Activated T-helper 1 cell treated with anti-CD3 and anti-CD28 coated beads, Interleukin-12 subunit alpha, Interleukin-12 subunit beta, Interleukin-2, Interleukin-4 antibody, amounts not matched to agents 30 ng/mL and 10 ng/mL and 1 ng/mL, durations not matched to agents 14 hours and 24 hours and 36 hours (primary cell): ENCODE results near the gene TUBB2A. TPM values are rescaled to one million over a fixed set of nuclear protein-coding genes. Genes with fewer than 3 reads are reported as not detected.
"Not testable (repeated sequence)": the region's sequence is repeated elsewhere in the genome, so short reads cannot be mapped to it uniquely, and the experiment has no call there.

Experiments
- DNase-seq: peaks from one replicate; pipeline ENCODE4 v3.0.0; 2021; ENCODE audit warnings: low spot score
- H3K27ac Mint-ChIP-seq: one replicate; pipeline ENCODE4 v1.8.0; 2021; ENCODE audit warnings: mild to moderate bottlenecking, mixed read lengths
- H3K27me3 Mint-ChIP-seq: one replicate; pipeline ENCODE4 v1.8.0; 2022; ENCODE audit warnings: mild to moderate bottlenecking, moderate library complexity, mixed read lengths; ENCODE audit not compliant: insufficient read depth
- H3K36me3 Mint-ChIP-seq: one replicate; pipeline ENCODE4 v1.8.0; 2021; ENCODE audit warnings: low read depth, mixed read lengths
- H3K4me1 Mint-ChIP-seq: one replicate; pipeline ENCODE4 v1.8.0; 2021; ENCODE audit warnings: low read depth, mixed read lengths
- H3K4me3 Mint-ChIP-seq: one replicate; pipeline ENCODE4 v1.8.0; 2021; ENCODE audit warnings: mild to moderate bottlenecking, moderate library complexity, mixed read lengths
- H3K9me3 Mint-ChIP-seq: one replicate; pipeline ENCODE4 v1.8.0; 2021; ENCODE audit warnings: mixed read lengths
- intact Hi-C: fragments of 100-400 bp; cut with micrococcal nuclease; formaldehyde crosslinking; loops from one replicate; pipeline ENCODE4 v1.15.1; 2024
- total RNA-seq: library from RNA; stranded (reverse); gene quantifications from 2 replicates; pipeline ENCODE4 v1.2.3, GENCODE V29; 2022

Gene TUBB2A
- total RNA-seq, 1 donor from 2014 or later: 5.6 TPM

DNA sequence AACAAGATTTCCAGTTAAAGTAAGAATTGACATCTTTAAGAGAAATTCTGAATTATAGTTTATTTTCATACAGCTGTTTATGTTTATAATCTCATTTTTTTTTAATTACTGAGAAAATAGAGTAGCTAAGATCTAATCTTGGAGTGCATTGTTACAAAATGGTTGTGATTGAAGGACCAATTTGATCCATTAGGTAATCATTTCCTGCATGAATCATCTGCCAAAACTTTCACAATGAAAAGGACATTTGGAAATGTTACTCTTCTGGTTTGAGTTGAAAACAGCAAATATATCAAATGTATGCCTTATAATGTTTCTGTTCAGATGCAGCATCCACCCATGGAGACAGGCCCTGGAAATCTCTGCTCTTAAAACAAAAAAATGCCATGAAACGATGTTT lies 19.0 kb downstream of the TUBB2A start:
- intact Hi-C loops: no loop called here
- Mint-ChIP-seq H3K27me3 (peaks cover 3% of the 10 kb centered on the region), H3K36me3 (peaks cover 2% of the 10 kb centered on the region)

DNA sequence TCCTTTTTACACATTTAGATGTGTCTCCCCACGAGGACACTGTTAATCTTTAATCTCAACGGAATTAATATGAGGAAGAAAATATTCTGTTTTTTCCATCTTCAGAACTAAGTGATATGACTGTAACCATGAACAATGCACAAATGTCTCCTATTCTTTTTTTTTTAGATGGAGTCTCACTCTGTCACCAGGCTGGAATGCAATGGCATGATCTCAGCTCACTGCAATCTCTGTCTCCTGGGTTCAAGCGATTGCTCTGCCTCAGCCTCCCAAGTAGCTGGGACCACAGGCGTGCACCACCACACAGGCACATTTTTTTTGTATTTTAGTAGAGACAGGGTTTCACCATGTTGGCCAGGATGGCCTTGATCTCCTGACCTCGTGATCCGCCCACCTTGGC lies 19.5 kb downstream of the TUBB2A start:
- H3K4me1 Mint-ChIP-seq, H3K4me3 Mint-ChIP-seq, H3K9me3 Mint-ChIP-seq, H3K27ac Mint-ChIP-seq, H3K36me3 Mint-ChIP-seq, intact Hi-C loops, DNase-seq, H3K27me3 Mint-ChIP-seq: not testable (repeated sequence)

More for the DNA sequence above, 19.0 kb downstream of the TUBB2A start:
- no peaks in the 10 kb centered on the region for H3K4me1 Mint-ChIP-seq
- H3K4me3 Mint-ChIP-seq: no peak overlapping the region
- H3K27ac Mint-ChIP-seq: no peak overlapping the region
- H3K9me3 Mint-ChIP-seq: no peaks in the 10 kb centered on the region
- DNase-seq: no peak

DNA sequence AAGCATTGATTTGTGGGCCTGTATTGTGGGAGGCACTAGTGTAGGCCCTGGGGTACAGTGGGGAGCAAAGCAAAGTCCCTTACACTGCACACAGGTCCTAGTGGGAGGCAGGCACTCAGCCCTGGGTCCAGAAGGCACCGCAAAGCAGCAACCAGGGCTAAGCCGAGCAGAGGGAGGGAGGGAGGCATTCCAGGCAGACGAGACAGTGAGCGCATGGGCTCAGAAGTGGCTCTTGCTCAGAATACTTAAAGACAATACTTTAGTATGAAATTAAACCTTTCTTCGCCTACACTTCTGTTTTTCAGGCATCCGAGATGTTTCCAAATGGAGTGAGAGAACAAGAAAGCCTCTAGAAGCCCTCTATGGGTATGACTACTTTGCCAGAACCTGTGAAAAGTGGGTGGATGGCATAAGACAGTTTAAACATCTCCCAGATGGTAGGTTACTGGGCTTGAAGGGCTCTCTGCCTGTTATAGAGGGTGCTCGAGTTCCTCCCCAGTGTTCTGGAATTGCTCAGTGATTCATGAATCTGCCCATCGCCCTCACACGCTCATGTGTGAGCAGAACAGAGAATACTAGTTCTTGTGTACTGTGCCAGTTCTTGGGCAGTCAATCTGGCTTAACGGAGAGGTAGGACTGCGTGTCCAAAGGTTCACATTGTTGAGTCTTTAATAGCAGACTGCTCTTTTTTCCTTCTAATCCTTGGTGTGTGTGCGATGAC lies 20.1 kb downstream of the TUBB2A start:
- Mint-ChIP-seq H3K4me1 (no peaks in the 10 kb centered on the region), H3K36me3 (peaks cover 2% of the 10 kb centered on the region), H3K27ac (no peak overlapping the region), H3K27me3 (peaks cover 3% of the 10 kb centered on the region), H3K9me3 (no peaks in the 10 kb centered on the region), H3K4me3 (no peak overlapping the region)
- intact Hi-C loops: no loop called here
- no peak for DNase-seq

DNA sequence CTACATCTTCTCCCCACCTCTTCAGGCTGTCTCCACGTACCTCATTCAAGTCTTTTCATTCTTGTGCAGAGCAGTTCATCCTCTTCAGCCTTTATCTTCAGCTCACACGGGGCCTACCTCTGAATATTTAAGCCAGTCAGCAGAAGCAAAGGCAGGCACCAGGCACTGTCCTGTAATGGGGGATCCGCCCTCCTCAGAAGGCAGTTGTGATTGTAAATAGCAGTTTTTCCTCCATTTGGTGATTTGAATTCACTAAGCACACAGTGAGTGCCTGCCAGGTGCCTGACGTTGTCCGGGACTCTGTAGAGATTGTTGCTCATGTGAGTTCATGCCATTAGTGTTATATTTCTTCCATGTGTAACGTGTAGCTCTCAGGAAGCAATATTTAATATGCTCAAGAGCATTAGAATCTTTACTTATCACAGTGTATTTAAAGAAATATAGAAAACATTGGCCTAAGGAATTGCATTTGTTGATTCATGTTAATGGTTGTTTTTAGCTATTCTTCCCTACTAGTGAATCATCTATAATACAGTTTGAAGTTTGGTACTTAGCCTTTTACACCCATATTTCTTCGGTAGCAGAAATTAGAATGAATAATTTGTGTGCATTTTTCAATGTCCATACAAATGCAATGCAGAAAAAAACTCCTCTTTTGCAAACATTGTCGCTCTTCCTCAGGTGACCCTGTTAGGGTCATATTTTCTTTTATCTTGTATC lies 20.9 kb downstream of the TUBB2A start:
- peaks cover 2% of the 10 kb centered on the region for H3K36me3 Mint-ChIP-seq
- no peaks in the 10 kb centered on the region for H3K4me1 Mint-ChIP-seq
- intact Hi-C loops: no loop called here
- H3K4me3 Mint-ChIP-seq: no peak overlapping the region
- no peak overlapping the region for H3K27ac Mint-ChIP-seq
- peaks cover 3% of the 10 kb centered on the region for H3K27me3 Mint-ChIP-seq
- no peaks in the 10 kb centered on the region for H3K9me3 Mint-ChIP-seq
- no peak for DNase-seq

DNA sequence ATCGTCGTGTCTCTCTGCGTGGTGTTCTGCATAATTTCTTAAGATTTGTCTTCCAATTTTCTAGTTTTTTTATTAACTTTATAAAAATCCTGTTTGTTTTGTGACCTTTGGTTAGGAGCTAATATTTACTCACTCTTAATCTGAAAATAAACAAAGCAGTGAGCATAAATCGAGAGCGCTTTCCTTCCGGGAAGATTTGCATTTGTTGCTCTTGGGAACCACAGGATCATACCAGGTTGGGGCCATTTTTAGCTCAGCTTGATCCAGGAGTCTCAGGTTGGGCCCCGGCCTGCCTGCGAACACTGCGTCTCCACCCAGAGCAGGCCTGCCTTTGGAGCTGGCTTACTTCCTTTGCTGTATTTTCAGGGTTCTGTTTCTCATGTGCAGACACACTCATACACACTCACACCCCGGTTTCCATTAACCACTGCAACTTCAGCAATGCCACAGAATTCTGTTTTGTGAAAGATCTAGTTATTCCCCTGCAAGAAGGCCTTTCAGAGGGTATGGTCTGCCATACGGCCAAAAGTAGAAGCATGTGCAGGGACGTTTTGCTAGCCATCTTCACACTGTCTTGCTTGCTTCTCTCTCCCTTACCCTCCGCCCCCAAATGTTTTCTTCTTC lies 21.6 kb downstream of the TUBB2A start:
- no peaks in the 10 kb centered on the region for H3K4me1 Mint-ChIP-seq
- no peak overlapping the region for H3K27ac Mint-ChIP-seq
- intact Hi-C loops: no loop called here
- peaks cover 2% of the 10 kb centered on the region for H3K36me3 Mint-ChIP-seq
- DNase-seq: no peak
- peaks cover 3% of the 10 kb centered on the region for H3K27me3 Mint-ChIP-seq
- no peaks in the 10 kb centered on the region for H3K9me3 Mint-ChIP-seq
- H3K4me3 Mint-ChIP-seq: no peak overlapping the region

DNA sequence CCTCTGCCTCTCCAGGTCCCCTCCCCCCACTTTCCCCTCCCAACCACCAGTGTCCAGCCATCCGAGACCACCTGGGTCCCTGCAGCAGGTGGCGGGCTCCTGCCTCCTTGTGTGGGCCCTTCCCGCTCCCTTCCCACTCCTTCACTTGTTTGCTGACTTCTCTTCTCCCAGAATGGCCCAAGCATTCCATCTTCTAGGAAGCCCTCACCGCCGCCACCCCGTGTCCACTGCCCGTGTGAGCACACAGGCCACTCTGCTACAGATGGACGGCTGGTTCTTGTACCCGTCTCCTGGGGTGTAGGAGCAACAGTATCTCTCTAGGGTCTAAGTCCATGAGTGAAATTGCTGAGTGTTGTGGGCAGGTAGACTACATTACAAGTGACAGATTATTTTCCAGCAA lies 23.8 kb downstream of the TUBB2A start:
- Mint-ChIP-seq H3K27ac (no peak overlapping the region), H3K27me3 (no peaks in the 10 kb centered on the region), H3K4me3 (no peak overlapping the region), H3K36me3 (no peaks in the 10 kb centered on the region), H3K9me3 (no peaks in the 10 kb centered on the region), H3K4me1 (no peaks in the 10 kb centered on the region)
- no peak for DNase-seq
- intact Hi-C loops: no loop called here

DNA sequence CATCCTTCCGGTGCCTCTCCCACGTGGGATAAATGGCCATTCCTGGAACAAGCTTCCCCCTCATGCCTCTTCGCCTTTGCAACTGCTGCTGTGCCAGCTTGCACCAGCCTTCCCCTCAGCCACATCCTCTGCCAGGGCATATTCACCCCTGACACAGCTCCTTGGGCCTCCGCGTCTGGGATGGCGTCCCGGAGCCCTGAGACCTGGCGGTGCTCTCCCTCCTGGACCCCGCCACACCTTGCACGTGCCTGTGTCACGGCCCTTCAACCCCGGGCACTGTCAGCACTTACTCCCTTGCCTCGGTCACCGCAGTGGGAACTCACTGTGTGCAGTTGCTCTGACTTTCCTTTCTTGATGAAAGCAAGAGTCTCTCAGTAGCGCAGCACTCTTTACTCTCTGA lies 25.6 kb downstream of the TUBB2A start:
- Mint-ChIP-seq H3K27ac (no peak overlapping the region), H3K4me1 (no peaks in the 10 kb centered on the region), H3K9me3 (no peaks in the 10 kb centered on the region), H3K27me3 (no peaks in the 10 kb centered on the region), H3K4me3 (no peak overlapping the region), H3K36me3 (no peaks in the 10 kb centered on the region)
- DNase-seq: no peak
- intact Hi-C loops: no loop called here

DNA sequence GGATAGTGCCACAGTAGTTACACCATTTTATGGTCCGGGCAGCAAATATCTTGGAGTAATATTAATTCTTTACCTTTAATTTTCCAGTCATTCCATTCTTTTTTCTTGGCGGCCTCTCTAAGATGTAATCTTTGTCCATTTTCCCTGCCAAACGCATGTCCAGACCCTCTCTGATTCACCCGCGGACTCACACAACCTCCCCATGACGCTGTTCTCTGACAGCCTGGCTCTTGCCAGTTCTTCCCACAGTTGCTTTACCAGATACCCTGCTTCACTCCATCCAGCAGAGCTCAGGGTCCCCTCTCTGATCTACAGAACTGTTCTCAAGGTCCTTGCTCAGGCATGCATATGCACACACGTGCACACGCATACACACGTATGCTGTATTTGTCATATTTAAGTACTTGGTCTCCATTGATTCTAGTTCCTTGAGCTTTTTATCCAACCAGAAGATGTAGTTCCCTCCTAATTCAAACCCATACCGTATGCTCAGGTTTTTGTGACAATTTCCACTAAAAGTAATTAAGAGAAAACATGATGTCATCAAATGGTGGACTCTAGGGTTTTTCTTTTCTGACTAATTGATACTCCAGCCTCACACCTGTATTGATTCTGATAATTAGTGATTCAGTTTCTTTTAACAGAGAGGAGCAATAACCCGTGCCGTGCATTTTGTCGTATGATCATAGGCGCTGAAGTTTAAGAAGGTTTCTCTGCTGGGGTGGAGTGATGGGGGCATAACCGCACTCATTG lies 28.8 kb downstream of the TUBB2A start:
- H3K4me1 Mint-ChIP-seq: no peaks in the 10 kb centered on the region
- no peaks in the 10 kb centered on the region for H3K9me3 Mint-ChIP-seq
- no peak overlapping the region for H3K4me3 Mint-ChIP-seq
- H3K27ac Mint-ChIP-seq: no peak overlapping the region
- intact Hi-C loops: loop anchor here (5.0 kb wide), 1 partner anchor 604 kb away; no protein-coding TSS in a partner anchor
- DNase-seq: no peak
- no peaks in the 10 kb centered on the region for H3K36me3 Mint-ChIP-seq
- H3K27me3 Mint-ChIP-seq: no peaks in the 10 kb centered on the region

DNA sequence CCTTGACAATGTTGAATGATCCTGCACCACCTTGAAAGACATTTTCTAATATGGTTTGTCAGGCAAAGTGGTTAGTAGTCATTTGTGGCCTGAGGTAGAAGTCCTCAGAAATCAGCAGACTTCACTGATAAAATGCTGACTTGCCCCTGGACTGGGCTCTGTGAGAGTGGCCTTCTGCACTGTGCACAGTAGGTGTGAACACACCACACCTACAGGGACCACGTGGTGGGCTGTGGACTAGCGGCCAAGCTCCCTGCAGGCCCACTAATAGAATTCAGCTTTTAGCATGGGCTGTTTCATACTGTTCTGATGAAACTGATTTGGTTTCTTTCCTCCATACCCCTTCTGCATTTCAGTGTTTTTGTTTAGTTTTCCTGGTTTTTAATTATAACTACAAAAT lies 31.5 kb downstream of the TUBB2A start:
- intact Hi-C loops: loop anchor here (1.0 to 5.0 kb wide), 4 partner anchors 8 to 606 kb away; partner anchors contain the start of genes BPHL and PSMG4
- Mint-ChIP-seq H3K27ac (no peak overlapping the region), H3K36me3 (no peaks in the 10 kb centered on the region), H3K27me3 (no peaks in the 10 kb centered on the region), H3K4me1 (no peaks in the 10 kb centered on the region), H3K4me3 (no peak overlapping the region), H3K9me3 (no peaks in the 10 kb centered on the region)
- DNase-seq: no peak

DNA sequence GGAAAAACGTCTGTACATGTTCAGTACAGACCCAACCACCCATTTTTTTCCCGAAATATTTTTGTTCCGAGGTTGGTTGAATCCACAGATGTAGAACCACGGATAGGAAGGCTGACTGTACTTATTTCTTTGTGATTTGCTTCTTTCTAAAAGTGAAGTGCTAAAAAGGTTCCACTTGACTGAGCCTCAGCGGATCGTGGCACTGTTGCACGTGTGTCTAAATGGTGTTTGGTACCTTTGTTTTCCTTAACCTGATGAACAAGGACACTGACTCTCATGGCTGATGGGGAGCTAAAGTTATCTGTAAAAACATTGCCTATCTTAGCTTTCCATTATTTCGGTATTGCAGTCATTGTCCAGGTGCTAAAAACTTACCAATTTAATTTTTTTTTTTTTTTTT lies 32.7 kb downstream of the TUBB2A start:
- H3K4me1 Mint-ChIP-seq: peaks cover under 1% of the 10 kb centered on the region
- no peaks in the 10 kb centered on the region for H3K36me3 Mint-ChIP-seq
- H3K9me3 Mint-ChIP-seq: no peaks in the 10 kb centered on the region

DNA sequence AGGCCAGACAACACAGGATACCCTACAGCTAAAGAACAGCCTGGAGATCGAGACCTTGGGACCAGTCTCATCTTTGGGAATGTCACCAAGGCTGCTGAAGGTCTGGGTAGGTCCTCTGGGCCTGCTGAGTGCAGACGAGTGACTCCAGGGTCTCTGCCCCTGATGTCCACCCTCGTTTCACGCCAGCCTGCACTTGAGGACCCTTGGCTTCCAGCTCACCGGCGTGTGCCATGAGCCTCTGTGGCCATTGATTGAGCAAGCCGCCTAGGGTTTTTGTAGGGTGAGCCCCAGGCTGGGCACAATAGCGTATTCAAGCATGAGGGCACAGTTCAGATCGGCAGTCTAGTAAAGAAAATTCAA lies 34.5 kb downstream of the TUBB2A start:
- intact Hi-C loops: no loop called here
- Mint-ChIP-seq H3K36me3 (peaks cover 2% of the 10 kb centered on the region), H3K27me3 (no peaks in the 10 kb centered on the region), H3K4me3 (no peak overlapping the region), H3K27ac (no peak overlapping the region), H3K4me1 (peaks cover 13% of the 10 kb centered on the region), H3K9me3 (no peaks in the 10 kb centered on the region)
- no peak for DNase-seq

More for the DNA sequence above, 32.7 kb downstream of the TUBB2A start:
- H3K27me3 Mint-ChIP-seq: no peaks in the 10 kb centered on the region
- intact Hi-C loops: loop anchor here (5.0 kb wide), 1 partner anchor 608 kb away; no protein-coding TSS in a partner anchor
- no peak overlapping the region for H3K4me3 Mint-ChIP-seq
- DNase-seq: no peak
- H3K27ac Mint-ChIP-seq: no peak overlapping the region

DNA sequence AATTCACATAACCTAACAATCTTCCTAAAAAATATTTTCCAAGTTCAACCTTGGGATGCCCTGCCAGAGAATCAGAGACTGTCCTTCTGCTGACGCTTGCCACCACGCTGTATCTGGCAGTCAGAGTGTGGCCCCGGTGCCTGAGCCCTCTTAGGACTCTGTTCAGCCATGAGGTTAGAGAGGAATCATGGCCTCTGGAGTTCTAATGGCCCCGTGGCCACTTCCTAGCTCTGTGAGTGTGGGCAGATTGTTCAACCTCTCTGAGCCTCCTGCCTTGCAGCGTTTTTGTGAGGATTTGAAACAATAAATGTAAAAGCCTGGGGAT lies 36.6 kb downstream of the TUBB2A start:
- no peaks in the 10 kb centered on the region for H3K9me3 Mint-ChIP-seq
- no peak overlapping the region for H3K27ac Mint-ChIP-seq
- H3K27me3 Mint-ChIP-seq: no peaks in the 10 kb centered on the region
- peaks cover 23% of the 10 kb centered on the region for H3K4me1 Mint-ChIP-seq
- intact Hi-C loops: no loop called here
- no peak overlapping the region for H3K4me3 Mint-ChIP-seq
- H3K36me3 Mint-ChIP-seq: peaks cover 2% of the 10 kb centered on the region
- DNase-seq: no peak
